Osteocyte (in vitro differentiated cells): ENCODE data around the gene NBEA. TPM values are rescaled to one million over a fixed set of nuclear protein-coding genes. Genes with fewer than 3 reads are reported as not detected.

Experiments used
- DNase-seq: peaks from one replicate; pipeline ENCODE4 v3.0.0; 2021; ENCODE audit warnings: mixed read lengths; ENCODE audit not compliant: unreplicated experiment; ENCODE audit errors: extremely low spot score
- H3K27ac Mint-ChIP-seq: one replicate; pipeline ENCODE4 v1.8.0; 2021; ENCODE audit warnings: mild to moderate bottlenecking, mixed read lengths; ENCODE audit not compliant: unreplicated experiment
- H3K27me3 Mint-ChIP-seq: one replicate; pipeline ENCODE4 v1.8.0; 2021; ENCODE audit warnings: mixed read lengths; ENCODE audit not compliant: unreplicated experiment
- H3K36me3 Mint-ChIP-seq: one replicate; pipeline ENCODE4 v1.8.0; 2021; ENCODE audit warnings: mixed read lengths; ENCODE audit not compliant: unreplicated experiment
- H3K4me1 Mint-ChIP-seq: one replicate; pipeline ENCODE4 v1.8.0; 2021; ENCODE audit warnings: mixed read lengths; ENCODE audit not compliant: unreplicated experiment
- H3K4me3 Mint-ChIP-seq: one replicate; pipeline ENCODE4 v1.8.0; 2021; ENCODE audit warnings: mild to moderate bottlenecking, moderate library complexity, mixed read lengths; ENCODE audit not compliant: unreplicated experiment
- H3K9me3 Mint-ChIP-seq: one replicate; pipeline ENCODE4 v1.8.0; 2021; ENCODE audit warnings: mixed read lengths; ENCODE audit not compliant: unreplicated experiment
- CTCF ChIP-seq: fragments of 200-600 bp; sonication (generic); IDR thresholded peaks from 2 replicates; pipeline ENCODE4 v1.5.0; 2021; ENCODE audit warnings: antibody characterized with exemption, mild to moderate bottlenecking, moderate library complexity
- total RNA-seq: library from RNA; stranded (reverse); gene quantifications from 2 replicates; pipeline ENCODE4 v1.2.1, GENCODE V29; 2021

The NBEA gene
- total RNA-seq, 1 donor from 2014 or later = 10.9 TPM

- TF ChIP-seq CTCF = no peak
- DNase-seq = no peak
- Mint-ChIP-seq H3K4me3 (no peak overlapping the region), H3K27ac (no peak overlapping the region), H3K9me3 (no peaks in the 10 kb centered on the region), H3K36me3 (no peaks in the 10 kb centered on the region), H3K4me1 (no peaks in the 10 kb centered on the region), H3K27me3 (no peaks in the 10 kb centered on the region)
Measured at GRCh38 chr13:35342440-35342839, 400.4 kb downstream of the NBEA start.

- Mint-ChIP-seq H3K9me3 (no peaks in the 10 kb centered on the region), H3K4me3 (no peak overlapping the region), H3K27ac (no peak overlapping the region), H3K27me3 (no peaks in the 10 kb centered on the region), H3K4me1 (no peaks in the 10 kb centered on the region), H3K36me3 (no peaks in the 10 kb centered on the region)
- DNase-seq = no peak
- no peak for TF ChIP-seq CTCF
Measured at GRCh38 chr13:35343417-35343816, 401.3 kb downstream of the NBEA start.

- Mint-ChIP-seq H3K27me3 (no peaks in the 10 kb centered on the region), H3K36me3 (no peaks in the 10 kb centered on the region), H3K4me3 (no peak overlapping the region), H3K4me1 (no peaks in the 10 kb centered on the region), H3K27ac (no peak overlapping the region), H3K9me3 (no peaks in the 10 kb centered on the region)
- DNase-seq = no peak
- no peak for TF ChIP-seq CTCF
Measured at GRCh38 chr13:35345992-35346391, 403.9 kb downstream of the NBEA start.

- no peaks in the 10 kb centered on the region for H3K9me3 Mint-ChIP-seq
- no peaks in the 10 kb centered on the region for H3K27me3 Mint-ChIP-seq
- no peaks in the 10 kb centered on the region for H3K36me3 Mint-ChIP-seq
- no peak for DNase-seq
- H3K27ac Mint-ChIP-seq = no peak overlapping the region
- no peaks in the 10 kb centered on the region for H3K4me1 Mint-ChIP-seq
- TF ChIP-seq CTCF = no peak
- no peak overlapping the region for H3K4me3 Mint-ChIP-seq
Measured at GRCh38 chr13:35346494-35346893, 404.4 kb downstream of the NBEA start.

GRCh38 chr13:35347679-35348205, 405.7 kb downstream of the NBEA start:
- DNase-seq = no peak
- TF ChIP-seq CTCF = no peak
- Mint-ChIP-seq H3K4me1 (no peaks in the 10 kb centered on the region), H3K36me3 (no peaks in the 10 kb centered on the region), H3K9me3 (no peaks in the 10 kb centered on the region), H3K27ac (no peak overlapping the region), H3K27me3 (no peaks in the 10 kb centered on the region), H3K4me3 (no peak overlapping the region)
